RPMI8226 (cell line): ENCODE data around the gene TBL3.
"Not testable (repeated sequence)": the region's sequence is repeated elsewhere in the genome, so short reads cannot be mapped to it uniquely, and the experiment has no call there.

Experiments
- DNase-seq: peaks from one replicate; pipeline ENCODE4 v3.0.0-alpha.2; 2015

TBL3 gene

DNA sequence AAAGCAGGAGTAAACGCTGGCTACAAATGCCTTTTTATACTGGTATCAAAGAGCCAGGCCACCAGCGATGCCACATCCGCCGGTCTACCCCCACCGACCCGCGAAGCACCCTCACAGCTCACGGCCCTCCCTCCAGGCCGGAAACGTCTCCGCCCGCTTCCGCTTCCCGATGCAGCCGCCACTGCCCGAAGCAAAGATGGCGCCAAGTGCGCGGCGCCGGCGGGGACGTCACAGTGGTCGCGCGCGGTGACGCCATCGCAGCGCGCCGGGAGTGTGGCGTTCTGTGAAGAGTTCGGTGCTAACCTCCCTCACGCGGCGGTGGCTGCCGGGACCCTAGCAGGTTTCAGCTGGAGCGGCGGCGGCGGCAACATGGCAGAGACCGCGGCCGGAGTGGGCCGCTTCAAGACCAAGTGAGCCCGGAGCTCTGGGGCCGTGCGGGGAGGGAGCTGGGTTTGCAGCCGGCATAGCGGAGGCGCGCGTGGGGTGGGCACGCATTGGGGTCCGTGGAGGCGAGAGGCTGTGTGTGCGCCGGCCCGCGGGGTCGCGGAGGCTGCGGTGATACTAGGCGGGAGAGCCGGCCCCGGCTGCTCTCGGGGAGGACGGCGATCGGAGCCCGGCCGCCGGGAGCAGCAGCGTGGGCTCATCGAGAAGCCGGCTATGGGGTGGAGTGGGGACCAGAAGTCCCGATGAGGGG lies at the start of gene TBL3:
Gene TBL3, plus strand, starts transcription at position 258 of the 694 bp plus-strand sequence. Its CDS starts 112 bp downstream, at position 370.
- DNase-seq, result peak; percentile 99

DNA sequence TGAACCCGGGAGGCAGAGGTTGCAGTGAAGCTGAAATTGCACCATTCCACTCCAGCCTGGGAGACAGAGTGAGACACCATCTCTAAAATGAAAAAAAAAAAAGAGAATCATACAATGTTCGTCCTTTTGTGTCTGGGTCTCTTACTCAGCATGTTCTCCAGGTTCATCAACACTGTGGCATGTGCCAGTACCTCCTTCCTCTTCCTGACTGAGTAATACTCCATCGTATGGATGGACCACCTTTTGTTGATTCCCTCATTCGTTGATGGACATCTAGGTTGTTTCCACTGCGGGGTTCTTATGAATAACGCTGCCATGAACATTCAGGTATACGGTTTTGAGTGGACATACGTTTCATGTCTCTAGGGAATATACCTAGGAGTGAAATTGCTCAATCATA lies 49.5 kb upstream of the TBL3 start:
- DNase-seq, result no peak

DNA sequence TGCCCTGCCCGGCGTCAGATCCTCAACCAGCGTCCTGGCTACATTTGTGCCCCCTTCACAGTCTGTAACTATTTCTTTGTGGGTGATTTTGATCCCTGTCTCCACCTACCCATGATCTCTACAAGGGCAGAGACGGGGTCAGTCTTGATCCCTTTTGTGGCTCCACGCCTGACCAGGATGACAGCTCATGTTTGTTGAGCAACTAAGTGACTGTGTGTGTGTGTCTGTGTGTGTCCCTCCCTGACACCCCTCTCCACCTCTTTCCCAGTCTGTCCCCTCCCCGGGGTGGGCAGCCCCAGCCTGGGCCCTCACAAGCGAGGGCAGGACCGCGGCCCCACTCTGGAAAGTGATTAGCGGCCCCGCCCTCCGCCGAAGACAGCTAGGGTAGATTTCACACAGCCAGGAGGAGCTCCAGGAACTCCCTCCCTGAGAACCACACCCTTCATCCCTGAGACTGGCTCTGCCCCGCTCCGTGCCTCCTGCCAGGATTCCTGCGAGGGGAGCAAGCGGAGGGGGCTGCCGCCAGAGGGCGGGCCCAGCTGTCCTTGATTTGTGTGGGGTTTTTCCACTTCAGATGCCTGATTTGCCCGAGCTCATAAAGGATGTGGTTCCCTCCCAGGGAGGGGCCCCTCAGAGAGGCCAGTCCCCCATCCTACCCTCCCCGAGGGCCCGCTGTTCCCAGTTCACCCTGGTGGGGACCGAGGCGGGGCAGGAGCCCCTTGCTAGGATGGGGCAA lies 48.4 kb upstream of the TBL3 start:
- DNase-seq, result no peak

DNA sequence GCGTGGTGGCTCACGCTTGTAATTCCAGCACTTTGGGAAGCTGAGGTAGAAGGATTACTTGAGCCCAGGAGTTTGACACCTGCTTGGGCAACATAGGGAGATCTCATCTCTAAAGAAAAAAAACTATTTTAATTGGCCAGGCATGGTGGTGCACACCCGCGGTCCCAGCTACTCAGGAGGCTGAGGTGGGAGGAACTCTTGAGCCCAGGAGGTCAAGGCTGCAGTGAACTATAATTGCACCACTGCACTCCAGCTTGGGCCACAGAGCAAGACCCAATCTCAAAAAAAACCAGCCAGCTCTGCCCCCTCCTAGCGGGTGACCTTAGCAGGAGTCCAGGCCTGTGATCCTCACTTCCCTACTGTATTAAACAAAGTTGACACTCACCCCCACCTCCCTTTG lies 47.8 kb upstream of the TBL3 start:
- no peak for DNase-seq

DNA sequence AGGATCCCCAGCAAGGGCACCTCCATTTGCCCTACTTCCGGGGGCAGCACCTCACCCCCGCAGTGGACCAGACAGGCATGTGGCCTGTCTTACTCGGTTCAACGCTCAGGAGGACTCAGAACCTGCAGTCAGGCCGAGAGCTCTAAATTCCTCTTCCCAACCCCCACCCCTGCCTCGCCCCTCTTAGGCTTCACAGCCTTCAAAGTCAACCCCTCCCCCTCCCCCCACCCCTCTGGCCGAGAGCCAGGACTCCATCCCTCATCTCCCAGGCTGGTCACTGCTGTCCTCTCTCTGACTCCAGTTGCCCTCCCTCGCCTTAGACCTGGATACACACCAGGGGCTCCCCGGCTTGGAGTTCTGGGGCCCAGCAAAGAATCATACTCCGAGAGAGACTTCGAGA lies 45.6 kb upstream of the TBL3 start:
- DNase-seq, result no peak

DNA sequence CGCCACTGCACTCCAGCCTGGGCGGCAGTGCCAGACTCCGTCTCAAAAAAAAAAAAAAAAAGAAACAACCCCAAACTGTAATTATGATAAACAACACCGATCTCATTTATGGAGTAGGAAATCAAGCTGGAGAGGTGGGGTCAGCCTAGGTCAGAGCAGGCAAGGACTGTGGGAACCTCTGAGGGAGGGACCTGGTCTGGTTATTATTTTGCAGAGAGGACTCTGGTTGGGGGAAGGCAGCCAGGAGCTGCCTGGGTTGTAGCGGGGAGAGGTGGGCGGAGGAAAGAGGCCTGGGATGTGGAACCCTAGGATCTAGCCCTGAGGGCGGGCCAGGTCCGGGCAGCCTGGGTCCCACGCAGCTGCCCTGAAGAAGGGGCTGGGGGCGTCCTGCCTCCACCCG lies 42.7 kb upstream of the TBL3 start:
- peak; percentile 43 for DNase-seq

DNA sequence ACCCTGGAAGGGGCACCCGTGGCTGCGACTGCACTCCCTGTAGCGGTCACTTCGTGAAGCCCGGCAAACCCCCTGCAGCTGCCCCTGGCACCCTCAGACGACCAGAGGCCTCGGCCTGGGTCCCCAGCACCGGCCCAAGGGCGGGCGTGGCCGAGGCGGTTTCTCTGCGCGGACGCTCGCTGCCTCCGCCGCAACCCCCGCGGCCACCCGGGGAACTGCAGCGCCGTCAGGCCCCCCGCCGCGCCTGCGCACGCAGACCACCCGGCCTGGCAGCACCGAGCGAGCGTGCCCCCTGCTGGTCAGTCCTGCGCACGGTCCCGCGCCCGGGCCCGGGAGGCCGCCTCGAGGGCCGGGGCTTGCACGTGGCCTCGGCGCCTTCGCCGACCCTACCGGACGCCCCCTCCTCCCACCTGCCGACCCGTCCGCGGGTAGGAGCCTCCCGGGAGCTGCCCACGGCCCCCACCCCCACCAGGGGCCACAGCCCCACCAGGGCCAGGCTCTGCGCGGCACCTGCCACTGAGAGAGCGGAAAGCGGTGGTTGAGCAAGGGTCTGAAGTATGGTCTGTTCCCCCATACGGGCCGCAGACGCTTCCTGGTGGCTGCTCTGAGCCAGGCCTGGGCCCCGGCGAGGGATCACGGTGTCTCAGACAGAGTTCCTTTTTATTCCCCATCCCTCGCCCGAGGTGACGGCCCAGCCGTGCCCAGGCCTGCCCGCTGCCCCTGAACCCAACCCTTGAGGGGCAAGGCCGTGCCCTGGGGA lies 42.1 kb upstream of the TBL3 start:
- DNase-seq, result peak; percentile 94

DNA sequence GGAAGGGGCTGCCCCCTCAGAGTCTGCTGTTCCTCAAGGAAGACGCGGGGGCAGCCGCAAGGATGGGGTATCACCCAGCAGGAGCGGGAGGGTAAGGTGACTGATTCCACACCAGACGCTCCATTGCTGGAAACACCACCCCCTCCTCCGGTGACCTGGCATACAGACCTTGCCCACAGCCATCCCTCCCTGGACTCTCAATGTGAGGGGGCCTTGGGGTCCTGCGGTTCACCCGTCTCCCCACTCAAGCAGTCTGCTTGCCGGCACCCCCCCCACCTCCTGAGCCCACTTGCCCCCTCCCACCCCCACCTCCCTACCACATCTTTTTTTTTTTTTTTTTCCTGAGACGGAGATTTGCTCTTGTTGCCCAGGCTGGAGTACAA lies 41.5 kb upstream of the TBL3 start:
- DNase-seq, result no peak

DNA sequence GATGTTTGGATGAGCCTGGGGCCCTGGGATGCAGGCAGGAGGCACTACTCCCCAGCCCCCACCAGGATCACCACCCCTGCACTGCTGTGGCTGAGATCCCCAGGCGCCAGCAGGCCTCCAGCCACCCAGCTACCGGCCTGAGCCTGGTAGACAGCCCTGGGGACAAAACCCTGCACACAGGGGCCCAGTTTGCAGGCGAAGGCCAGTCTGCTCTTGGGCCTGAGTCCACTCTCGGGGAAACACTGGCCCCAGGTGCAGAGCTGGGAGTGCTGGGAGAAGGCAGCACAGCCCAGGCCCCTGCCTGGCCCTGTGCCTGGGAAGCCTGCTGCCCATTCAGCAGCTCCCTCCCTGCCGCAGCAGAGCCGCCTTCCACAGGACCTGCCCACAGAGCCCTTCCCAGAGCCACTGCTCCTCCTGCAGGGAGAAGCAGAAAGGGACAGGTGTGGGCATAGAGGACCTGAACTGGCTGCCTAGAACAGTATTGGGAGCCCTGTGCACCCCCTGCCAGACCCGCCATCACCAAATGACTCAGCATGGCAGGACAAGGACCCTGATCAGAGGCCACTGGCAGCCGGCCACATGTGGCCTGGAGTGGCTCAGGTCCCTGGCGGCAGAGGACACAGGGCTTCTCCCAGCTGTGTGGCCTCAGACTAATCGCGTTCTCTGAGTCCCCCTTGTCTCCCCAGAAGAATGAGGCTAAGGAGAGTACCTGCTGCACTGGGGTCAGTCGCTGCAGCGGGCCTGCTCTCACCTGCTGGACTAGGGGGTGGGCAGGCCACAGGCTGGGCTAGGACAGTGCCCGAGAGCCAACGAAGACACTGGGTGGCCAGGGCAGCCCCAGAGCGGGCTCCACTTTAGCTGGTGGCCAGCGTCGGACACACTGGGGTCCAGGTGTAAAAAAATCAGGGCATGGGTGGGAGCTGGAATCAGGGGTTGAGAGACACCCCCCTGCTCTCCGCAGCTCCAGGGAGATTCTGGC lies 39.5 kb upstream of the TBL3 start:
- peak; percentile 69 for DNase-seq

DNA sequence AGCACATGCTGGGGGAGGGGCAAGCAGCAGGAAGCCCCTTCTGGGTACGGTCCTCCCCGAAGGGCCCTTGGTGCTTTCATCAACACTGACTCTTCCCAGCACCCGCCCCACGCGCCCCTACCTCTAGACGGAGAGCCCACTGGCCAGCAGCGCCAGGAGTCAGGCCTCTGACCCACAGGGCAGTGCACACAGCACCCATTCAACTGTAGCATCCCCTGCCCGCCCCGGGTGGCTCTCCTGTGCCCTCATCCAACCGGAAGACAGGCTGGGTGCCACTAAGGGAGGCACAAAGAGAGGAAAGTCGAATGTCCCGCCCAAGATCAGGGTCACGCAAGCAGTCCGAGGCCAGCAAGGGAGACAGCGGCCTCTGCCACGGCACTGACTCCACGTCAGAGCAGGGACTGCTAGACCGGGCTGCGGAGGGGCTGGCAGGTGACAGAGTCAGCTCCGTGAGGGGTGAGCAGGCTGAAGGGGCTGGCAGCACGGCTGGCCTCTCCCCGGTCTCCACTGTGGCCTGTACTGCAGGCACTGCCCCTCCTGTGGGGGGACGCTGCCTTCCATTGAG lies 38.7 kb upstream of the TBL3 start:
- DNase-seq, result no peak

DNA sequence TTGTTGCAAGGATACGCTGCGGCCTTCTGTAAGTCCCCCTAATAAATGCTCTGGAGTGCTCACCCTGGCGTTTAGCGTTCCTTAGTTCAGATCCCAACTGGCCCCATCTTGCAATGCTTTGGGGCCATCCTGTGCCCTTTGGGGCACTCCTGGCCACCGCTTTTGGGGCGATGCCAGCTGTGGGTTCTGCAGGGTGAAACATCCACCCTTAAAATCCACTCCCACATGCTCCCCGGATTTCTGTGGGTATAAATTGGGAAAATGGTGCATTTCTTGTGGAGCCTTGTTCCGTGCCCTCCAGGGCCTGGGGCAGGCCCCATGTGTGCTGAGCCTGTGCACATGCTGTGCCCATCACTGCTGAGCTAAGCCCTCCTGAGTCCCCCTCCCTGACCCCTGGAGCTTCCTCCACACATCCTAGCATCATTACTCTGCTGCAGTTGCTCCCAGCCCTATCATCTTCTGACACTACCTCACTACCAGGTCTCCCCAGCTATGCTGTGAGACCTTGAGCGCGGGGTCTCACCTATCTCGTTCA lies 34.8 kb upstream of the TBL3 start:
- no peak for DNase-seq

DNA sequence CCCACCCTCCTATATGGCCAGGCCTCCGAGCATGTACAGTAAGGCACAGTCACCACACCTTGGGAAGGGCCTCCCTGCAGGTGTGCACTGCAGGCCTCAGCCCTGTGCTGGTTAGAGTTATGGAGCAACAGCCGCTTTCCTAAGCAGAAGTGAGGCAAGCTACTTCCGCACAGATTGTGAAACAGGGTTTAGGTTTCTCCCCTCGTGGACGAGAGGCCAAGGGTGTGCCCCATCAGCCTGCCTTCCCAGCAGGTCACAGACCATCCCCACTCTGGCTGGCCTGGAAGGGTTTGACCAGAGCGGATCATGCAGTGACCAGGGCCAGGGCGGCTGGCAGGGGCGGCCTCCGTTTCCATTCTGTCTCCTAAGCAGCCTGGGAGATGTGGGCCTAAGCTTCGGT lies 33.5 kb upstream of the TBL3 start:
- DNase-seq, result no peak

DNA sequence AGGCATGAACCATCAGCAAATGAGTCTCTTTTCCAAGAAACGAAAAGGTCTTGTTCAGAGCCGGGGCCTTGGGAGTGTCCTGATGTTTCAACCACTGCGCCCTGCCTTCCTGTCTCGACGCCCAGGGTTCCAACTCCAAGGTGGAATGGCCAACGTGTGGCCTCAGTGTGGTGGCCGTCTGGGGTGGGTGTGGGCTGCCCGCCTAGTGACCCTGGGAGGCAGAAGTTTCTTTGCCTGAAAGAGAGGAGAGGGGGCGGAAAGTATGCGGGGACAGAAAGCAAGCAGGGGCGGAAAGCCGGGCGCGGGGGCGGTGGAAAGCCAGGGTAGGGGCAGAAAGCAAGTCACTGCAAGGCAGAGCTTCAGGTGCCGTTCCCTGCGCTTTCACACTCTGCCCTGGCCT lies 32.9 kb upstream of the TBL3 start:
- DNase-seq, result no peak

DNA sequence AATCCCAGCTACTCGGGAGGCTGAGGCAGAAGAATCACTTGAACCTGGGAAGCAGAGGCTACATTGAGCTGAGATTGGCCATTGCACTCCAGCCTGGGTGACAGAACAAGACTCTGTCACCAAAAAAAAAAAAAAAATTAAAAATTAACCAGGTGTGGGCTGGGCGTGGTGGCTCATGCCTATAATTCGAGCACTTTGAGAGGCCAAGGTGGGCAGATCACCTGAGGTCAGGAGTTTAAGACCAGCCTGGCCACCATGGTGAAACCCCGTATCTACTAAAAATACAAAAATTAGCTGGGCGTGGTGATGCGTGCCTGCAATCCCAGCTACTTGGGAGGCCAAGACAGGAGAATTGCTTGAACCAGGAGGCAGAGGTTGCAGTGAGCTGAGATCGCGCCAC lies 32.0 kb upstream of the TBL3 start:
- not testable (repeated sequence) for DNase-seq

DNA sequence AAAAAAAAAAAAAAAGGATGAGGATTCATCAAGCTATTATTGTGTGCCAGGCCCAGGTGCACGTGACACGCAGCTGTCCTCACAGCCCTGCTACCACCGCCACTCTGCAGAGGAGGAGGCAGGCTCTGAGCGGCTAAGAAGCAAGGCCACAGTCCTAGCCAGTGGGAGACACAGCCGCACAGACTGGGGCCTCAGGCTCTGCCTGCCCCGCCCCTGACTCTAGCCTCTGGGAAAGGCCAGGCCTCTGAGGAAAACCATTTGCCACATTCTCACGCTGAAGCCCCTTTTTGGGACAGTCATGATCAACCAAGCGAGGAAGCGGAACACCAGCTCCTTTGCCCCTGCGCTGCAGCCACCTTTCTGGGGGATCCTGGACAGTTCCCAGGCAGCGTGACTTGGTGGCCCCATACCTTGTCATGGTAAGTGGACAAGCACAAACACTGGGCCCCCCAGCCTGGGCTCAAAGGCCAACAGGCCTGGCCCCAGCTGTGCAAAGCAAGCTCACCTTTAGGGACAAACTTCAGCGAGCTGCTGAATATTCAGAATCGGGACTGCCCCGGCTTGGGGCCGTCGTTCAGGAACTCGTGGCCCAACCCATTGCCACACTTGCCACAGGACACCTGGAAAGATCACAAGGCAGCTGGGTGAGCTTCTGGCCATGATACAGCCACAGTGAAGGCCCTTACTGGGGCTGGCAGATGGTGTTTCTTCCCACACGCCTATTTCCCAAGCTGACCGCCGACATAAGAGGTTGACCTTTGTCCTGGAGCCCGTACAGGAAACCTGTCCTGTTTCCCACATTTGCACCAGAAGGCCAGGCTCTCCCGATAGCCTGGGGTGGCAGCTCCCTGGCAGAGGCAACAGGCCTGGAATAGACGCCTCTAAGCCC lies 31.3 kb upstream of the TBL3 start:
- no peak for DNase-seq

DNA sequence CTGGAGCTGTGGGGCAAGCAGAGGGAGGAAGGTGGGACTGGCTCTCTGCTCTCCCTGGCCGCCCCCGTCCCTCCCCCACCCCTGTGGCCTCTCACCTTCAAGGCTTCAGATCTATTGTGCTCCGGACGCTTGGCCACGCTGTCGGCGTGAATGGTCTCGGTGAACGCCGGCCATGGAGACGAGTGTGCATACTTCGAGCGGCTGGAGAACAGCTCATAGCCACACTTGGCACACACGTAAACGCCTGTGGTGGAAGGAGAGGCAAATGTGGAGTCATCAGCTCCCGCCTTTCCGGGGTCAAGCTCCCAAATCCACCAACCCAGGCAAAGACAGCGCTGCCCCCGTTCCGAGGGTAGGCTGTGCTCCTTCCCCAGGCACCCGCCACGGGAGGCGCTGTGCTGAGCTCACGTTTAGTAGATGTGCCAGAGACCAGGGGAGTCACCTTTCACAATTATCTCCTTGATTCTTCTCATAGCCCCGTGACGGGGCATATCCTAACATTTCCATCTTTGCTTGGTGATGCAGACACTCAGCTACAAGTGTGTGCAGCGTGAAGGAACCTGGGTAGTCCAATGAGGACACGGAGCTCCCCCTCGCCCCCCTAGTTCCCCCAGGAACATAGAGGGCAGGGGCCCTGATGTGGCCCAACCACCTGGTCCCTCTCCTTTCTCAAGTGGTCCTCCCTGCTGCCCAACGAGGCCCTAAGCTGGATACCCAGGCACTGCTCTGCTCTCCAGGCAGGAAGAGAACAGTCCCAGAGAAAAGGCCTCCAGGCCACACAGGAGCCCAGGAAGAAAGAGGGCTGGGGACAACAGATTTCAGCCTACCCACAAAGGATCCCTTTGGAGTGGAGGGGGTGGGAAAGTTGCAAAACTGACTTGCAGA lies 30.4 kb upstream of the TBL3 start:
- DNase-seq, result no peak

DNA sequence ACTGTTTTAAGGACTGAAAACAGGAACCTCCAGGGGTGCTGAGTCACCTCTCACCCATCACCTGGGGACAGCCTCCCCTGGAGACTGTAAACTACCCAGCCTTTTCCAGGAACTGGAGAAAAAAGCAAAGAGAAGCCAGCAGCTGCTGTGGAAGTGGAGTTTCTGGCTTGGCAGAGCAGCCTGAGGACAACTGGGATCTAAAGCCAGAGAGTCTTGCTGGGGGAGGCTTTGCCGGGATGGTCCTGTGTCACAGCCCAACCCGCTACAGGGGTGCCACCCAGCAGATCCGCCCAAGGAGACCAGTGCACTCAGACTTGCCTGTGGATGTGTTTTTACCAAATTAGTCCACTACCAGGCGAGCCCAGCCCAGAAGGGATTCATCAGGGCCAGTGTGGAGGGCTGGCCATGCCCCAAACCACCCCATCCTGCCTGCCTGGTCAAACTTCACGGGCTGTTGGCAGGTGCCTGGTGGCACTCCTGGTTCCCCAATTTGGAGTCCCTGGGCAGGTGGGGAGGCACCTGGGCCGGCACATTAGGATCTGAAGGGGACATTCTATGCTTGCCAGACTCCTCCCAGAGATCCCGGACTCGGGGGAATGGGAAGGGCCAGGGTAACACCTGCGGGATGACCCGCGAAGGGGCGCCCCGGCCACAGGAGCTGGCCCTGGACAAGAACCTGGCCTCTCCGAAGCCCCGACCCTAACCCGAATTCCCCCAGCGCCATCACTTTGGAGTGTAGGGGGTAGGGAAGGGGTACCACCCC lies 29.6 kb upstream of the TBL3 start:
- peak; percentile 81 for DNase-seq

DNA sequence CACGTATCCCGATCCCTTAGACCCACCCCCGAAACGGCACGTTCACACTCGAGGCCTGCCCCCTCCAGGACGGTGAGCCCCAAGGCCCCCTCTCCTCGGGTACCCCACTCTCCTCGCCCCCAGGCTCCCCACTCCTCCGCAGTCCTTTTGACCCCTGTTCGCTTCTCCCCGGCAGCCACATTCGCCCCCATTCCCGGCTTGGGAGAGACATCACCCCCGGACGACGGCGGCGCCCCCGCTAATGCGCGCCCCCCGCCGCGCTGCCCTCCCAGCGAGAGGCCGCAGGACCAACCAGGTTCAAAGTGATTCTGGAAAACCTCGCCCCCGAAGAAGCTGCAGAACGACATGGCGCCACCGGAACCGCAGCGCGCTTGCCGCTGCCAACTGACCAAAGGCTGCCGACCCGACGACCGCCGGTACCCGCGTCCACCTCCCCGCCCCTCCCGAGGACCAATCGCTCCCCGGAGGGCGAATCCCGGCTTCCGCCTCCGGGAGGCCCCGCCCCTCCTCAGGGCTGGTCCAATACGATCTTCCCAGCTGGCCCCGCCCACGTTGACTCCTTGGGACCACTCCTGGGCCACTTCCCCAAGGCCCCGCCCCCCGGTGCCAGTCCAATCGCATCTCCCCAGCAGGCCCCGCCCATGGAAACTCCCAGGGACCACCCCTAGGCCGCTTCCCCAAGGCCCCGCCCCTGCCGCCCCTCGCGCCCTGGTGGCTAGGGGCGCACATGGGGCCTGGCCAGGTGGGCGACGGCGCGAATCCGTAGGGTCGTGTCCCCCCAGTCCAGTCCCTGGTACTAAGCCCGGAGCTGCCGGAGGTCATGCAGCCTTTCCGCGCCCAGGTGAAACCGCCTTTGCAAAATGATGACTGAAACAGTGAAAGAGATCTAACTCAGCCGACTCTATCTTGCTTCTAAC lies 28.8 kb upstream of the TBL3 start, which contains the start of gene MSRB1:
Gene MSRB1, minus strand, starts transcription at position 390 of the 917 bp plus-strand sequence. Its CDS starts 43 bp downstream, at position 347.
- peak; percentile 100 for DNase-seq
